Activated naive CD4-positive, alpha-beta T cell treated with anti-CD3 and anti-CD28 coated beads, Interleukin-2, amount 10 ng/mL, durations not matched to agents 5 hours and 36 hours (primary cell): ENCODE measurements around the gene PINLYP. TPM values are rescaled to one million over a fixed set of nuclear protein-coding genes. Genes with fewer than 3 reads are reported as not detected.

Experiments used
- total RNA-seq, 2 experiments: library from RNA; stranded (reverse); gene quantifications; one replicate each; pipeline ENCODE4 v1.2.3, GENCODE V29; 2021

Gene PINLYP
- total RNA-seq, result 1 to 10 TPM; 3.9 to 5.0 TPM

DNA sequence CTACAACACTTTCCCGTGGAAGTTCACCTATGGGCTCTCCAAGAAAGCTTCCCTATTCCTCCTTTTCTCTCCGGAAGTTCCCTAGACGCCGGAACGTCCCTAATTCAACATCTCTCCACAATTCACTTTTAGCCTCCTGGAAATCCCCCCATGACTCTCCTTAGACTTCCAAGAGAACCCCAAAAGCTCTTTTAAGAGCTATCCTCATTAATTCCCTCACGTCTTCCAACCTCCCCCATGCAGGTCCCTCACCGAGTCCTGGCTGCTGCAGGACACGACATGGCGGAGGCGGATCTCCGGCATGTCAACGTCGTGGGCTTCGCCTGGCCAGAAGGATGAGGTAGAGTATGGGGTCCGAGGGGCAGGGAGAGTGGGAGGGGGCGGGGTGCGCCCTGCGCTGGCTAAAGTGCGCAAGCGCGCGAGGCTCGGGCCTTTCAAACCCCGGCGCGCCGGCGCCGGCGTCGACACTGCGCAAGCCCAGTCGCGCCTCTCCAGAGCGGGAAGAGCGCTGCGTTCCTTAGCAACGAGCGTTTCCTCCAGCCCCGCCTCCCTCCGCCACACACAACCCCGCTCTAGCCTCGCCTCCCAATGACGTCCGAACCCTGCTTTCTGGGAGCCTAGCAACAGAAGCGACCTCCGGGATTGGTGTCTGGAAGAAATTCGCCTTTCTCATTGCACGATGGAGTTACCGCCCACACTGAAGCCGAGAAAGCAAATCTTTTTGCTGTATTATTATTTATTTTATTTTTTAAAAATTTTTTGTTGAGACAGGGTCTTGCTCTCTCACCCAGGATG lies at the start of gene PINLYP, which contains the start of gene XRCC1:
TSS of gene PINLYP (plus strand) at position 646 of the 795 bp plus-strand sequence. CDS start 1,391 bp downstream, outside the sequence.
TSS of gene XRCC1 (minus strand) at position 372 of the 795 bp plus-strand sequence. CDS start at position 303, 69 bp downstream.

GRCh38 chr19:43526884-43527859 lies 48.4 kb upstream of the PINLYP start, which contains the start of gene ETHE1:
TSS of gene ETHE1 (minus strand) at chr19:43527201. CDS start at chr19:43527177, 24 bp downstream.

DNA sequence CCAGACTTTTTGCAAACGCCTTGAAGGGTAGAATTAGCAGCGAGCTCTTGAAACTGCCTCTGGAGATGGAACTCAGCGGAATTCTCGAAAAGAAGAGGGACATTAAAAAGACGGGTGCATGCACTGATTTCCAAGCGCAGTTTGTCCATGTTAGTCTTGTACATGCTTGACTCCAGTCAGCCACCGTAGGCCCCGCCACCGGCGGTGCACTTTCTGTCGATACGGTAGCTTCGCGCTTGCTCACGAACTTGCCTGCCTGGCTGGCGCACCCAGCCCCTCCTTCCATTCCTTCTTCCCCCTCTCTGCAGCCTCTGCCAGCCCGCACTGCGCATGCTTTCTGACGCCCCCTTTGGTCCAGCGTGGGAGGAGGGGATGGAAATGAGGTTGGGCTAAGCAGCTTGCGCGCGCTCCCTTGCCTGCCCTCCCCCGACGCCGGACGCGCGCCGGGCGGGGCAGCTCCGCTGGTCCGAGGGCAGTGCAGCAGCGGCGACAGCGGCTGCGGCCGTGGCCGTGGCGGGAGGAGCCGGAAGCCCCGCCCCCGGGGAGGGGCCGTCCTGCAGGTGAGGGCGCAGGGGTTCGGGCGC lies 42.5 kb upstream of the PINLYP start, which contains the start of gene ZNF575:
TSS of gene ZNF575 (plus strand) at position 227 of the 584 bp plus-strand sequence. CDS start 1,235 bp downstream, outside the sequence.

GRCh38 chr19:43595999-43596841 lies 20.6 kb downstream of the PINLYP start, which contains the start of the genes IRGQ and ZNF576:
TSS of gene IRGQ (minus strand) at chr19:43596134. CDS start at chr19:43595338, 796 bp downstream.
TSS of gene ZNF576 (plus strand) at chr19:43596595. CDS start at chr19:43597109, 514 bp downstream.

DNA sequence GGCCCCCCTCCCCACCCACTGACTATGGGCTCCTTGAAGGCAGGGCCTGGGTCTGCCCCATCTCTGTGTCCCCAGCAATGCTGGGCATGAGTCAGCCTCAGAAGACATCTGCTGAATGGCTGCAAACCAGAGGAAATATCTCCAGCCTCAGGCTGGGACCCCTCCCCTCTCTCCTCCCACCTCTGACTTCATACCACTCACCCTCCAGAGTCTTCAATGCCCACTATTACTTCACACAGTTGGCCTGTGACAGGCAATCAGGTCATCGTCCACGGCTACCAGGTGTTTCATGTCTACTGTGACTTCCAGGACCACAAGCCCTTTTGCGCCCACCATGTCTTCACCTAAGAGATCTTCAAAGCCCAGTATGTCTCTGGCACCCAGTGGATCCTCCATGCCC lies 36.2 kb downstream of the PINLYP start, which contains the start of gene SRRM5:
TSS of gene SRRM5 (plus strand) at position 301 of the 400 bp plus-strand sequence. CDS start at position 335, 34 bp downstream.

DNA sequence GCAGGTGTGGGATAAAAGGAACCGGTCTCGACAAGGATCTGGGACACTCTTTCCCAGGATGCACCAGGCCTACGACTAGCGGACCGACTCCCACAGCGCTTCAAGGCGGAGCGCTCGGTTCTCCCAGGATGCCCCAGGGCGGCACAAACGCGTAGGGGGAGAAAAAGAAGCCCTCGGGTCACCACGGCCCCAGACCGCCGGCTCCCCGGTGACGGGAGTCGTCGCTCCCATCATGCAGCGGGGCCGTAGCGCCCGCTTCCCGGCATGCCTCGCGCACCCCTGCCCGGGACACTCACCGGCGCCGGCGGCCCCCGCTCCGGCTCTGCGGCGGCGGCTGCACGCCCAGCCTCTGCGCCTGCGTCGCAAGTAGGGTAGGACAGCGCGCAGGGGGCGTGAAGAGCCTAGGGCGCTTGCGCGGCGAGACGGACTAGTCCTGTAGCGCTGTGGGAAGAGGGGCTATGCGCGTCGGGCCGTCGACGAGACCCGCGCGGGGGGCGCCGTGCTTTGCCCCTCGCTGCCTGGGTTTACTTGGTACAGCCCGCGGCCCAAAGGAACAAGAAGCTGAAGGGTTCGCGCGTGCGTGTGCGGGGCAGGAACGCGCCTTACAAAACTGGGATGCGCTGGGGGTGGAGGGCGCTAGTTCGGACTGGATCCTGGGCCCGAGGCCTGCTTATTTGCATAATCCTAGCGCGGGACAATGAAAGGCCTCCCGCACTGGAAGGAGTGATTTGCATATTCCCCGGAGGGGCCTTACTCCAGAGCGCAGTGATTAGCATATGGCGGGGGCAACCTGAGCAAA lies 43.9 kb downstream of the PINLYP start, which contains the start of gene ZNF428:
TSS of gene ZNF428 (minus strand) at position 368 of the 799 bp plus-strand sequence. CDS start 5,325 bp downstream, outside the sequence.

Other genes with a start within 250 kb of the PINLYP start
- gene CD177, start 222.1 kb upstream of the PINLYP start, total RNA-seq, result not detected
- not detected for gene TEX101, start 160.9 kb upstream of the PINLYP start, total RNA-seq
- gene LYPD3, start 110.2 kb upstream of the PINLYP start, total RNA-seq, result 1 to 10 TPM; 1.3 to 1.5 TPM
- gene PHLDB3, start 71.1 kb upstream of the PINLYP start, total RNA-seq, result 10 to 100 TPM; 22.0 to 22.6 TPM
- gene ETHE1, start 48.6 kb upstream of the PINLYP start, total RNA-seq, result 10 to 100 TPM; 79.6 to 87.3 TPM
- gene ZNF575, start 42.6 kb upstream of the PINLYP start, total RNA-seq, result 1 to 10 TPM; 6.6 to 6.9 TPM
- gene XRCC1, start 274 bp upstream of the PINLYP start, total RNA-seq, result 10 to 100 TPM; 36.2 to 36.4 TPM
- gene IRGQ, start 20.3 kb downstream of the PINLYP start, total RNA-seq, result 10 to 100 TPM; 12.1 to 12.2 TPM
- 10 to 100 TPM; 12.9 to 13.5 TPM for gene ZNF576, start 20.8 kb downstream of the PINLYP start, total RNA-seq
- under 1 TPM; 0.39 to 0.40 TPM for gene SRRM5, start 36.3 kb downstream of the PINLYP start, total RNA-seq
- gene ZNF428, start 43.8 kb downstream of the PINLYP start, total RNA-seq, result 10 to 100 TPM; 24.5 to 29.5 TPM
- gene CADM4, start 64.0 kb downstream of the PINLYP start, total RNA-seq, result under 1 TPM; 0.30 to 0.51 TPM
- gene PLAUR, start 94.4 kb downstream of the PINLYP start, total RNA-seq, result 10 to 100 TPM; 11.1 to 11.8 TPM
- not detected for gene IRGC, start 140.3 kb downstream of the PINLYP start, total RNA-seq
- 10 to 100 TPM; 56.7 to 61.4 TPM for gene SMG9, start 179.2 kb downstream of the PINLYP start, total RNA-seq
- 10 to 100 TPM; 28.8 to 30.4 TPM for gene KCNN4, start 205.2 kb downstream of the PINLYP start, total RNA-seq
- gene LYPD5, start 226.6 kb downstream of the PINLYP start, total RNA-seq, result 1 to 10 TPM; 1.2 to 1.6 TPM